ENCODE results near the gene SF1.
"Not testable (repeated sequence)": the region's sequence is repeated elsewhere in the genome, so short reads cannot be mapped to it uniquely, and the experiment has no call there.

Gene SF1

DNA sequence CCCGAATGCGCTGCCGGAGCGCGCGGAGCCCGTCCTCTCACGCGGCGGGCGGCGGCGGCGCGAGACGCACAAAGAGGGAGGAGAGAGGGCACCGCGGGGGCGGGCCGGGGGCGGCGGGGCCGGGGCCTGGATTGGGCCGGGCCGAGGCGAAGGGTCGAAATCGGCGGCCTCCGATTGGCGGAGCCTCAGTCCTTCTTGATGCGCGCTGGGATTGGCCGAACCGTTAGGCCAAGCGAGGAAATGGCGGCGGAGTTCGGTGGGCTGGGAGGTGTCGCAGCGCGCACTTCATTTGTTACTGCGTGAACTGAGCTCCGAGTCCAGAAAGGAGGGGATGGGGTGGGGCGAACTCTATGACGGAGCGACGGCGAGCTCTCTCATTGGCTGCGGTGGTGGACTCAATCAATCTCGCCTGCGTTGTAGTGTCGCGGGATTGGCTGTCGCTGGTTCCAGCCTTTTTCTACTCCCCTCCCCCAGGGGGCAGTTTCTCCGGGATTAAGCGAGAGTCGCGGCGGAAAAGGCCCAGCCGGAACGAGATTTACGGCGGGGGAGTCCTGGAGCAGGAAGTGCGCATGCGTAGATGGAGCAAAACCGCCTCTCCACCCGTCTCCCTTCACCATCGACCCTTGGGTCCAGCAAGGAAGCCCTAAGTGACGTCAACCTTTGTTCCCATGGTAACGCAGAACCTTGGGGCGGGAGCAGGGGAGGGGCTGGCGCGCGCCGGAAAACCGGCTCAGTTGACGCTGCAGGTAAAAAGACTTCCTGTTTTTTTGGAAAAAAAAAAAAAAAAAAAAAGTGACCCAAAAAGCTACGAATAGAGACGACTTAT lies at the start of gene SF1:
Gene SF1 (minus strand): TSS at position 70 of the 826 bp plus-strand sequence. CDS start 150 bp downstream, outside the sequence.
- H3K4me3 Mint-ChIP-seq, result peak within 1 kb of the TSS; percentile 95
- H3K36me3 Mint-ChIP-seq (ENCODE audit: low read depth), result peaks cover 57% of the 10 kb centered on the region
- H3K4me1 Mint-ChIP-seq (ENCODE audit: low read depth), result peaks cover 57% of the 10 kb centered on the region
- peak within 1 kb of the TSS; percentile 99 for H3K27ac Mint-ChIP-seq
- H3K9me3 Mint-ChIP-seq, result no peaks in the 10 kb centered on the region
- no peaks in the 10 kb centered on the region for H3K27me3 Mint-ChIP-seq

DNA sequence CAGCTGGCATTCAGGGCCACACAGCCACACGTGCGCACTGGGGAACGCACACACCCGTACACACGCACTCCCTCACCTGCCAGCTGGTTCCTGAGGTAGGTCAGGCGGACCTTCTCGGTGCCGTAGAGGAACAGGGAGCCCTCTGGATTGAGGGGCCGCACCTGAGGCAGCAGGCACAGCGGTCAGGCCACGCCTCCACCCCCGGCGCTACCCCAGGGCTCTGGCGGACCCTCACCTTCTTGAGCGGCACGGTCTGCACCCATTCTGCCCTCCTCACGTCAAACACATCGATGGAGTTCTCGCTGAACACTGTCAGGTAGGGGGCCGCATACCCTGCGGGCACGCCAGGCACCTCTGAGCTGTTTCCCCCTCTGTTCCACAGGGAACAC lies 49.1 kb upstream of the SF1 start:
- Mint-ChIP-seq H3K36me3 (ENCODE audit: low read depth) (no peaks in the 10 kb centered on the region), H3K9me3 (no peaks in the 10 kb centered on the region), H3K27ac (no peak overlapping the region), H3K4me1 (ENCODE audit: low read depth) (no peaks in the 10 kb centered on the region), H3K27me3 (no peaks in the 10 kb centered on the region), H3K4me3 (no peak overlapping the region)

DNA sequence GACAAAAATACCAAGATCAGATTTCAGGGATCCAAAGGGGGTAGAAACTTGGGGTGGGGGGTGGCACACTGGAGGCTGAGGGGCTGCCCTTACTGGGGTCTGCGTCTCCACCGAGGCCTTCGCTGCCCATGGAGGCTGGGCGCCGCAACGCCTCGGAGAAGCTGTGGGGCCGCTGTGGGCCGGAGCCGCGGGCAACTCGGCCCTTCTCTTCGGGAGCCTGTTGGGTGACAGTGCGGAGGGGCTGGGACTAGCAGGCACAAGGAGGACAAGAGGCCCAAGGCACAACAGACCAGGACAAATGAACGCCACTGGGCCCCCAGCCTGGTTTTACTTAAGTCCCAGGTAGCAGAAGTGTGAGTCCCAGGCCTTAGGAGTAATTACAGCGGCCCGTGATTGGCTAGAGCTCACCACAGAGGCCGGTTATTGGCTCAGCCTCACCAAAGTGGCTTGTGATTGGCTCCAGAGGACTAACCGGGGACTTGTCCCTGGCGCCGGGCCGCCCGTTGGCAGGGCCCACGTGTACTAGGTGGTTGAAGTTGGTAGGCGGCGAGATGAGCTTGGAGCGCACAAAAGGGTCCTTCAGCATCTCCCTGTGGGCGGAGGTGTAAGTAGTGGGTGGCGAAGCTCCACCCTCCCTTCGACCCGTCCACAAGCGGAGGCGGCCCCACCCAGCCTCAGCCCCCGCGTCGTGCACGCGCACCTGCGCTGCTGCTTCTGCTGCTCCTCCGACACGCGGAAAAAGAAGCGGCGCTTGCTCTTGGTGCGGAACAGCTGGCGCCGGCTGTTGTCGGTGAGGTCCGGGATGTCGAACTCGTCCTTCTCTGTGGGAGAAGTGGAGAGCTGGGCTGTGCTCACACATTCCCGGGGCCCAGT lies 48.5 kb upstream of the SF1 start:
- H3K36me3 Mint-ChIP-seq (ENCODE audit: low read depth), result no peaks in the 10 kb centered on the region
- H3K27me3 Mint-ChIP-seq, result no peaks in the 10 kb centered on the region
- no peak overlapping the region for H3K4me3 Mint-ChIP-seq
- H3K4me1 Mint-ChIP-seq (ENCODE audit: low read depth), result no peaks in the 10 kb centered on the region
- no peak overlapping the region for H3K27ac Mint-ChIP-seq
- H3K9me3 Mint-ChIP-seq, result no peaks in the 10 kb centered on the region

GRCh38 chr11:64826062-64826461 lies 47.7 kb upstream of the SF1 start:
- Mint-ChIP-seq H3K27me3 (no peaks in the 10 kb centered on the region), H3K9me3 (no peaks in the 10 kb centered on the region), H3K27ac (no peak overlapping the region), H3K4me3 (no peak overlapping the region), H3K4me1 (ENCODE audit: low read depth) (no peaks in the 10 kb centered on the region), H3K36me3 (ENCODE audit: low read depth) (no peaks in the 10 kb centered on the region)

- Mint-ChIP-seq H3K36me3 (ENCODE audit: low read depth) (no peaks in the 10 kb centered on the region), H3K9me3 (no peaks in the 10 kb centered on the region), H3K4me3 (no peak overlapping the region), H3K27ac (no peak overlapping the region), H3K4me1 (ENCODE audit: low read depth) (no peaks in the 10 kb centered on the region), H3K27me3 (no peaks in the 10 kb centered on the region)
These were observed 45.3 kb upstream of the SF1 start for GRCh38 chr11:64823568-64824119.

DNA sequence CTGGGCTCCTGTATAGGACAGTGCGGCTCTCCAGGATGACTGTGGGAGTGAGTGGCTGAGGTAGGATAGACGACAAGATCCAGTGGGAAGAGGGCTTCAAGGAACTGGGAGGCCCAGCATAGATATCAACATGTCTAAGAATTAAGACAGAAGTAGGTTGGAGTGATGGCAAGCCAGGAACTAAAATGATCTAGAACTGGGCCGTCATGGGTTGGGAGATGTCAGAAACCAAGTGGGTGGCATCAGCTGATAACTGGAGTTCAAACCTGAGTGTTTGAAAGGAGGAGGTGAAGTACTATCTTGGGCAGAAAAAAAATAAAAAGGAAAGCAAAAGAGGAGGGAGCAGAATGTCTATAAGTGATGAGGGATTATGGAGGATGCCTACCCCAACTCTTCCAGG lies 39.1 kb upstream of the SF1 start:
- Mint-ChIP-seq H3K27ac (no peak overlapping the region), H3K36me3 (ENCODE audit: low read depth) (no peaks in the 10 kb centered on the region), H3K4me1 (ENCODE audit: low read depth) (no peaks in the 10 kb centered on the region), H3K9me3 (no peaks in the 10 kb centered on the region), H3K27me3 (no peaks in the 10 kb centered on the region), H3K4me3 (no peak overlapping the region)

DNA sequence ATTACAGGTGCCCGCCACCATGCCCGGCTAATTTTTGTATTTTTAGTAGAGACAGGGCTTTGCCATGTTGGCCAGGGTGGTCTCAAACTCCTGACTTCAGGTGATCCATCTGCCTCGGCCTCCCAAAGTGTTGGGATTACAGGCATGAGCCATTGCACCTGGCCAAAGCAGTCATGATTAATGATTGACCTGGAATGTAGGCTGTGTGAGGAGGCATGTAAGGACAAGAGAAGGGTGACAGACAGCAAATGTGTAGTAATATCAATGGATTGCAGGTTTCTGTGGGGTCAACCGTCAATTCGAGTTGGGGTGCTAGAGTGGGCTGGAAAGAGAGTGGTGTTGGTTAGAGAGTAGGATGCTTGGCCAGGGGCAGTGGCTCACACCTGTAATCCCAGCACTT lies 37.1 kb upstream of the SF1 start:
- not testable (repeated sequence) for H3K4me1 Mint-ChIP-seq (ENCODE audit: low read depth); H3K27ac Mint-ChIP-seq; H3K27me3 Mint-ChIP-seq; H3K4me3 Mint-ChIP-seq; H3K36me3 Mint-ChIP-seq (ENCODE audit: low read depth); H3K9me3 Mint-ChIP-seq

DNA sequence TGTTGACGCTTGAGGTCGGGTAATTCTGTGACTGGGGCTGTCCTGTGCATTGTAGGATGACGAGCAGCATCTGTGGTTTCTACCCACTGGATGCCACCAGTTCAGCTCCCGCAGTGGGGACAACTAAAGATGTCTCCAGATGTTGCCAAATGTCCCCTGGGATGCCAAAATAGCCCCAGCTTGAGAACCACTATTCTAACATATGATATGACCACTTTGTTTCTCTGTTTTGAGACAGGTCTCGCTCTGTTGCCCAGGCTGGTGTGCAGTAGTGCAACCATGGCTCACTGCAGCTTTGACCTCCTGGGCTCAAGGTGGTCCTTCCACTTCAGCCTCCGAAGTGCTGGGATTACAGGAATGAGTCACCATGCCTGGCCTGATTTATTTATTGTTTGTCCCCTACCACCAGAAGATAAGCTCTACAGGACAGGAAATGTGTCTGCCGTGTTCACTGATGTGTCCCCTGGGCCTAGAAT lies 36.4 kb upstream of the SF1 start:
- Mint-ChIP-seq H3K36me3 (ENCODE audit: low read depth) (no peaks in the 10 kb centered on the region), H3K4me1 (ENCODE audit: low read depth) (peaks cover 8% of the 10 kb centered on the region), H3K27me3 (no peaks in the 10 kb centered on the region), H3K27ac (no peak overlapping the region), H3K9me3 (no peaks in the 10 kb centered on the region), H3K4me3 (no peak overlapping the region)

DNA sequence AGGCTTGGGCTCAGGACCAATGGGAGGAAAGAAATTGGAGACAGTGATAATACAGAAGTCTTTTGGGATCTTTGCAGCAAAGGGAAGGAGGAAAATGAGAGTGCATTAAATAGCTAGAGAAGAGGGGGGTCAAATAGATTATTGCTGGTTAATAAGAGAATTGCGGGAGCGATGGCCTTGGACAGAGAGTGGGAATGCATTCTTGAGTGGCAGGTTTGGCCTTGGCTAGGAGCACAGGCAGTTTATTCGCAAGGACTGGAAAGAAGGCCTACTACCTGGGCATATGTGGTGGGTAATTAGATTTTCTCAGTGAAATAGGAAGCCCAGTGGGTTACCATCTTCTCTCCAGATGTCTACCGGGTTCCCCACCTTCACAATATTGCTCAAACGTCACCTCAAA lies 35.5 kb upstream of the SF1 start:
- Mint-ChIP-seq H3K36me3 (ENCODE audit: low read depth) (no peaks in the 10 kb centered on the region), H3K27ac (no peak overlapping the region), H3K4me3 (no peak overlapping the region), H3K4me1 (ENCODE audit: low read depth) (peaks cover 16% of the 10 kb centered on the region), H3K27me3 (no peaks in the 10 kb centered on the region), H3K9me3 (no peaks in the 10 kb centered on the region)

DNA sequence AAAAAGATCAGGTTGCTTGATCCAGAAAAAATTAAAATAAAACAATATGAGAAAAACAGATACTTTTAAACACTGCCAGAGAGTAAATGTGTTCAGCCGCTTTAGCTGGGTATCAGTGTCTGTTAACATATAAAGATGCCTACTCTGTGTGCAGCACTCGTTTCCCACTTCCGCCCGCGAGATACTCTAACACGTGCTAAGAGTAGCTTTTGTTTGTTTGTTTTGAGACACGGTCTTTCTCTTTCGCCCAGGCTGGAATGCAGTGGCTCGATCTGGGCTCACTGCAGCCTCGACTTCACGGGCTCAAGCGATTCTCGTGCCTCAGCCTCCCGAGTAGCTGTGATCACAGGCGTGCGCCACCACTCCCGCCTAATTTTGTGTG lies 32.5 kb upstream of the SF1 start:
- no peaks in the 10 kb centered on the region for H3K27me3 Mint-ChIP-seq
- H3K4me1 Mint-ChIP-seq (ENCODE audit: low read depth), result peaks cover 22% of the 10 kb centered on the region
- H3K36me3 Mint-ChIP-seq (ENCODE audit: low read depth), result peaks cover 7% of the 10 kb centered on the region
- H3K9me3 Mint-ChIP-seq, result no peaks in the 10 kb centered on the region
- H3K4me3 Mint-ChIP-seq, result peak overlapping the region; percentile 89
- H3K27ac Mint-ChIP-seq, result peak overlapping the region; percentile 92

DNA sequence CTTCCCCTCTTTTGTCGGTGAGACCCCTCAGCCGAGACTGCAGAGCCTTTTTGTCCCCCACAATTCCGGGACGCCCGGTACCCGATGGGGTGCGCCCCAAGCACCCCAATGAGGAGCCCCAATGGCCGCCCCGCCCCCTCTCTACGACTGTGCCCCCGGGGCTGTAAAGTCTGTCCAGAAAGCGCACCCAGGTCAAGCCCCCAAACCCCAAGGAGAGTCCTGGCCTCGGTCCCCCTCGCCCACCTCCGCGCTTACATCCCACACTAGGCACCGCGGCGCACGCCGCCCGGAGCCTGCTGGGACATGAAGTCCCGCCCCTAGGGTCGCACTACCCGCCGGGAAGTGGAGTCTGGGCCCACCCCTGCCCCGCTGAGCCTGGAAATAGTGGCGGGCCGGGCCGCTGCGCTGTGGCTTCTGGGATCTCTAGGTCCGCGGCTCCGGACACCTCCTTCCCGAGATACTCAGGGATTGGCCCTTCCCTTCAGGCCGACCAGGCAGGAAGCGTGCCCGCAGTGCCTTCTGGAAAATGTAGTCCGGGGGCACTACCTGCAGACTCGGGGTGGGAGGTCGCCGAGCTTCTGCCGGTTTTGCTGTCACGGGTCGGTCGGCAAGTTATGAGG lies 32.0 kb upstream of the SF1 start, which contains the start of gene MEN1:
Gene MEN1 (minus strand): TSS at position 281 of the 620 bp plus-strand sequence. CDS start 442 bp downstream, outside the sequence.
- H3K4me1 Mint-ChIP-seq (ENCODE audit: low read depth), result peaks cover 22% of the 10 kb centered on the region
- no peaks in the 10 kb centered on the region for H3K9me3 Mint-ChIP-seq
- peaks cover 12% of the 10 kb centered on the region for H3K36me3 Mint-ChIP-seq (ENCODE audit: low read depth)
- peak within 1 kb of the TSS; percentile 92 for H3K27ac Mint-ChIP-seq
- H3K27me3 Mint-ChIP-seq, result no peaks in the 10 kb centered on the region
- H3K4me3 Mint-ChIP-seq, result peak within 1 kb of the TSS; percentile 89

GRCh38 chr11:64809781-64810241 lies 31.5 kb upstream of the SF1 start:
- Mint-ChIP-seq H3K4me3 (peak overlapping the region; percentile 89), H3K9me3 (no peaks in the 10 kb centered on the region), H3K27ac (peak overlapping the region; percentile 92), H3K36me3 (ENCODE audit: low read depth) (peaks cover 13% of the 10 kb centered on the region), H3K4me1 (ENCODE audit: low read depth) (peaks cover 22% of the 10 kb centered on the region), H3K27me3 (no peaks in the 10 kb centered on the region)

DNA sequence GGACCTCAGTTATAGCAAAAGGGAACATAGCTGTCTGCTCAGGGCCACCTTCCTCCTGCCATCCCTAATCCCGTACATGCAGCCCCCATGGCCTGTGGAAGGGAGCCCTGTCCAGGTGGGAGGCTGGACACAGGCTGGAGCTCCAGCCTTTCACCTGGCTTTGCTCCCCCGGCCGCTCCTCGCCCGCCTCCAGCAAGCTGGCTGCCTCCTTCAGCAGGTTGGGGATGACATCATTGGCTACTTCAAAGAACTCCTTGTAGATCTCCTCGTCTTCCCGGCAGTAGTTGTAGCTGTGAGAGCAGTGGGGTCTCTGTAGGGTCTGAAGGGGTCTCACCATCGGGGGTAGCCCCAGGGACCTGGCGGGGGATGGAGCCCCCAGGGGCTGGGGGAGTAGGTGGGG lies 27.1 kb upstream of the SF1 start:
- Mint-ChIP-seq H3K4me1 (ENCODE audit: low read depth) (peaks cover 38% of the 10 kb centered on the region), H3K4me3 (no peak overlapping the region), H3K36me3 (ENCODE audit: low read depth) (peaks cover 13% of the 10 kb centered on the region), H3K27ac (no peak overlapping the region), H3K27me3 (no peaks in the 10 kb centered on the region), H3K9me3 (no peaks in the 10 kb centered on the region)

- H3K27ac Mint-ChIP-seq, result no peak overlapping the region
- H3K36me3 Mint-ChIP-seq (ENCODE audit: low read depth), result peaks cover 13% of the 10 kb centered on the region
- H3K4me1 Mint-ChIP-seq (ENCODE audit: low read depth), result peaks cover 37% of the 10 kb centered on the region
- no peak overlapping the region for H3K4me3 Mint-ChIP-seq
- H3K9me3 Mint-ChIP-seq, result no peaks in the 10 kb centered on the region
- H3K27me3 Mint-ChIP-seq, result no peaks in the 10 kb centered on the region
These were observed 26.2 kb upstream of the SF1 start for GRCh38 chr11:64804346-64805210.

Measured in stimulated activated naive CD8-positive, alpha-beta T cell treated with anti-CD3 and anti-CD28 coated beads, Interleukin-15, Interleukin-2, amounts not matched to agents 100 ng/mL and 50 ng/mL, for 24 hours (primary cell).